Muscle of back (tissue), 11 donors: ENCODE results near the gene SPNS3. TPM values are rescaled to one million over a fixed set of nuclear protein-coding genes. Genes with fewer than 3 reads are reported as not detected.

Experiments
- DNase-seq, 3 donors: peaks; one replicate each; pipeline versions ENCODE4 v3.0.0 to v3.0.0-alpha.2; 2013
- polyA plus RNA-seq, 10 donors: library from polyadenylated mRNA; unstranded; fragments of 120-200 nt; gene quantifications; one replicate each; pipeline ENCODE4 v1.2.1, GENCODE V29; 2013; ENCODE audit not compliant: insufficient read length in 10 of 10

Gene SPNS3
- polyA plus RNA-seq, 10 donors: 0.17 to 0.63 (median 0.41) TPM

DNA sequence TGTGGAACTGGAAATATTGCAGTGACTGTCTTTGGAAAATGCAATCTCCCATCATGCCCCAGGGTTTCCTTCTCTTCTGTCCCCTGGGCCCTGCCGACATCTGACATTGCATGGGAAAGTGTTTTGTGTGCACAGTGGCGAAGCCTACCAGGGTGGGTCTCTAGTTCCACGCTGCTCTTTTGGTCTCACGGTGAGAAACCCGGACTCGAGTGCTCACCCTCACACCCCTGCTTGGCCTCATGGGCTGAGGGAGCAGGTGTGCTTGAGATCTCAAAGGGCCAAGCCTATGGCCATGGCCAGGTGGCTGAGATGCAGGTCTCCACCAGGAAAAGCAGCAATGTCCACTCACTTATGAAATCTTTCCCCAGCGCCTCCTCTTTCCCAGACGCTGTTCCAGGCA, 32.0 kb downstream of the SPNS3 start:
- no peak for DNase-seq

DNA sequence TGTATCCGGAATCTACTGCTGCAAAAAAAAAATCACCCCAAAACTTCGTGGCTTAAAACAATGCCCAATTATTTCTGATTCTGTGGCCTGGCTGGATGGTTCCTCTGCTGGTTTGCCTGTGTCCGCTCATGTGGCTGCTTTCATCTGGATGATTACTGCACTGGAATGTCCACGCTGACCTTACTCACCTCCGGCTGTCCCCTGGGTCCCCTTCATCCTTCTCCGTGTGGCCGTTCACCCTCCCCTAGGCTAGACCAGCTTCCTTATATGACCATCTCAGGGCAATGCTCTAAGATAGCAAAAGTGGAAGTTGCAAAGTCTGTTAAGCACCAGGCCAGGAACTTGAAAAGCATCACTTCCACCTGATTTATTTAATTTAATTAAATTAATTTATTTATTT, 33.5 kb downstream of the SPNS3 start:
- DNase-seq: no peak

DNA sequence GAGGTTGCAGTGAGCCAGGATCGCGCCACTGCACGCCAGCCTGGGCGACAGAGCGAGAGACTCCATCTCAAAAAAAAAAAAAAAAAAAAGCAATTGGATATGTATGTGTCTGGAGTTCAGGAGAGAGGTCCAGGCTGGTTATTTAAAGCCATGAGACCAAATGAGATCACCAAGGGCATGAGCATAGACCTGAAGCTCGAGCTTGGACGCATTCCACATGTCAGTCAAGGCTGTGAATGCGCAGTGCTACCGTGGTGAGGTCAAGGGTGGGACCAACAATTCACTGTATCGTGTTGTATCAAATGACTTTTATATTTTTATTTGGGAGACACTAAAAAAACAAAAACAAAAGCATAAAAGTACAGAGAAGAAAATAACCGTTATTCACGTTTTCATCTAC, 35.8 kb downstream of the SPNS3 start:
- no peak for DNase-seq

DNA sequence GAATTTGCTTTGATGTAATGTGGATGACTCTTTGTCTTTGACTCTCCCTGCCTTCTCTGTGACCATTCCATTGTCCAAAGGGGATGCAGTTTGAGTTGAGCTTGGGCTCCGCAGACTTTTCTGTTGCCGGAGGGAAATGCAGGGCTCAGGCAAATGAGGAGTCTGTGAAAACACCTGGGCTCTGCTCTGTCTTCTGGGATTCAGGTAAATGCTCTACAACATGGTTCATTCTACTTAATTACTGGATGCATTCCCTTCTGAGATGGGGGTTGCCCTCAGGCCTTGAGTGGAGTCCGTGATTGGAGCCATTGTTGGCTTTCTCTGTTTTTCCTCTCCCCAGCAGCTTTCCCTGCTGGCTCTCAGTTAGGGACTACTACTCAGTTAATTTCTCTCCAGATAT, 38.5 kb downstream of the SPNS3 start:
- DNase-seq: no peak

DNA sequence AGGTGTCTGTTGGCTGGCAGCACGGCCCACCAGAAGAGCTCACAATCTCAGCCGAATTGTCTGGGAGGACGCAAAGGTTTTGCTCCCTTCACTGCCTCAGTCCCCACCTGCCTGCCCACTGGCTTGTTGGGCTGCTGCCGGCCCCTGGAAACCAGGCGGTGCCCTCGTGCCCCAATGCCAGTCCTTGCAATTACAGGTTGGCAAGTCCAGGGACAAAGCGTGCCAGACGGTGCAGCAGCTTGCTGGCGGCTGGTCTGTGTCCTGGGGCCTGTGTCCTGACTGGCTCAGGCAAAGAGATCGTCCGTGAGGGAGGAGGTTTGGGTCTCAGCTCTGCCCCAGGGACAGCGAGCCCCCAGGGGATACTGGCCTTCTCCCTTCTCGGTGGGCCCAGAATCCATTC, 40.4 kb downstream of the SPNS3 start:
- no peak for DNase-seq

DNA sequence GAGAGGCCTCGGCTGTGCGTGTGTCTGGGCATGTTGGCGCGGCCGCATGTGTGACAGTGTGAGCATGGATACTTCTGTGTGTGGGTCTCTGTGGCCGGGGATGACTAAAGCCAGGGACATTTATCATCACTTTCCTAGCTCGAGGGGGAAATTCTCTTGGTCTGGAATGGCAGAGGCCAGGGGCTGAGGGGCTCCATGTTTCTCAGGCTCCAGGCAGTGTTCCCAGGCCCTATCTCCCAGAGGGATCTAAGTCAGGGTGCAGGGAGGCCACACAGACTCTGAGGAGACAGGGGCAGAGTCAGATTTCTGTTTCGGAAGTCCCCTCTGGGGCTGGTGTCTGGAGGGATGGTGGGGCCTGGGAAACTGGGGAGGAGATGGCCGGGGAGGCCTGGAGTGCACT, 41.3 kb downstream of the SPNS3 start:
- DNase-seq: no peak

DNA sequence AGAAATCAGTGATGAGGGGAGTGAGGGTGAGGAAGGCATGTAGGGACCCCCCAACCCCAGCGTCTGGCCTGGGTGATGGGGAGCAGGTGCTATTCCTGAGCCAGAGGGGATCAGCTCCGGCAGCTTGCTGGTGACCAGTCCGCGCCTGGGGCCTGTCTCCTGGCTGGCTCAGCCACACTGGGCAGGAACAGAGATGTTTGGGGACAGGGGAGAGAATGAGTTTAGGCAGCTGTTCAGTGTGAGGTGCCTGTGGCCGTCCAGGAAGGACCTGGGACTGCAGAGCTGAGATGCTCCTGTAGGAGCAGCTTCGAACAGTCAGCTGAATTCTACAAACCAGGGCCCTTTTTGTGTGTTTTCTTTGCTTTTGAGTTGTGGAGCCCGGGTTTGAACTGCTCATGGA, 41.7 kb downstream of the SPNS3 start:
- DNase-seq: no peak

DNA sequence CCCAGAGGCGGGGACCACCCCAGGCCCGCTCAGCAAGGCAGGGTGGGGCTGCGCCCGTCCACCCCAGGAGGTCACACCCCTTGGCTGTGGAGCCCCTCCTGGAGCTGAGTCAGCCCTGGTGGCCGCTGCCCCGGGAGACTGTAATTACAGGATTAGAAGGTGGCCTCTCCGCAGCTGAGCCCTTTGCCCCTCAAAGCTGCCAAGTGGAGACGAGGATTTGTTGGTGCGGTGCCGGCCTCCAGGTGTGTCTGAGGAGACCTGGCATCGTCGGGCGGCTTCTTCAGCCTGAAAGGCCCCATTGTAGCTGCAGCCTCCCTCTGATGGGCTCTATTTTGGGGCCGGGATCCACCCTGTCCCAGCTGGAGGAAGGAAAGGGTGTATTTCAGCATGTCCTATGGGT, 42.3 kb downstream of the SPNS3 start:
- DNase-seq: no peak

DNA sequence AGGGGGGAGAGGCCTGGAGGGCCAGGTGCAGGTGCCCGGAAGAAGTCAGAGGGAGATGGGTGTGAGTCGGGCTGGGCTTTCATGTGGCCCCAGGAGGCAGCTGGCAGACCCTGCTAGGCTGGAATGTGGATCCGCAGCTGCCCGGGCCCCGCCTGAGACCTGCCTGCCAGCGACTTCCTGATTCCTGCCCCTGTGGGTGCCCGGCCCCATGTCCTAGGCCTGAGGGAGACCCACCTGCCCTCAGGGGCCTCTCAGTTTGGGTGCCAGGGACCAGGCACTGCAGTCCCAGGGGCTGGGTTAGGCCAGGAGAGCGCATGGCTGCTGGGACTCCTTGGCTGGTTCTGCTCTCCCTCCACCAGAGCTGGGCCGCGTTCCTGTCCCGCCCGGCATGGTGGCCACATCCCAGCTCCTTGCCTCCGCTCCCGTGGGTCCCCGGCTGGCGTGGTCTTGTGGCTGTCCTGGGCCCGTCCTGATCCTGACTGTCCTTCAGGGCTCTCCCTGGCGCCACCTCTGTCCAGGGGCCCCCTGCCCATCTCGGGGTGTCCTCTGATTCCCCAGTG, 42.9 kb downstream of the SPNS3 start:
- DNase-seq: no peak

DNA sequence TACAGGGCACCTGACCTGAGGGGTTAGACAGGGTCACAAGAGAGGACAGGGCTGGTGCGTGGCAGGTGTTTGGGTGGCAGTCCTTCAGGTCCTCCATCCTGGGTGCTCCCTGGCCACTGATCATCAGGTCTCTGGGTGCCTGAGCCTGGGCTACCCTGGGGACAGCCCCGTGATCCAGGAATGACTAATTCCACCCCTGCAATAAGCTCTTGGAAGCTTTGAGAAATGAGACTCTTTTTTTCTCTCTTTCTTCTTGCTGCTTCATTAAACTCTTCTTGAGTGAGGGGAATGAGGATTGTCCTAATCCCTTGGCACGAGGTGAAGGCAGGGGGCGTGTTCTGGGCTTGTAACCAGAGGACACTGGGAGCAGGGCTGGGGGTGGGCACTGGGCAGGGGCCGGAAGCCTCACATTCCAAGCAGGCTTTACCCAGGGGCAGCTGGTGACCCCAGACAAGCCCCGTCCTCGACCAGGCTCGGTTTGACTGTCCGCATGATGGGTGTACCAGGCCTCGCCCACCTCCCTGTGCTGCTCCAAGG, 43.6 kb downstream of the SPNS3 start:
- no peak for DNase-seq

DNA sequence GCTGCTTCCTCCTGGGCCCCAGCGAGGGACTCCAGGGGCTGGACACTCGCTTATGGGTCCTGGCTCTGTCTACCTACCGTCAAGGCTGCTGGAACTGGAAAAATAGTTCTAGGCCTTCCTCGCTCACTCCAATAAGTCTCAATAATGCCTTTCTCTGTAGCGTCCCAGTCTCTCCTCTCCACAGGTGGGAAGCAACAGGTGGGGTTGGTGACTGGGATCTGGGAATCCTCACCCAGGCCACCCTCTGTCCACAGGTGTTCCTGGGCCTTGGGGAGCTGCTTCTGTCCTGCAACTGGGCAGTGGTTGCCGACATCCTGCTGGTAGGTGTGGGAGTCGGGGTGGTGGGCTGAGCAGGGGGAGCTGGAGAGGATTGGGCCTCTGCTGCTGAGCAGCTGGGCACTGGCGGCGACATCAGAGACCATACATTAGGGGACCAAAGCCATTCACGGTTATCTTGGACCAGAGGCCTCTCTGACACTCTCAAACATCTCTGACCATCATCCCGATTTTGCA, 44.6 kb downstream of the SPNS3 start:
- no peak for DNase-seq

DNA sequence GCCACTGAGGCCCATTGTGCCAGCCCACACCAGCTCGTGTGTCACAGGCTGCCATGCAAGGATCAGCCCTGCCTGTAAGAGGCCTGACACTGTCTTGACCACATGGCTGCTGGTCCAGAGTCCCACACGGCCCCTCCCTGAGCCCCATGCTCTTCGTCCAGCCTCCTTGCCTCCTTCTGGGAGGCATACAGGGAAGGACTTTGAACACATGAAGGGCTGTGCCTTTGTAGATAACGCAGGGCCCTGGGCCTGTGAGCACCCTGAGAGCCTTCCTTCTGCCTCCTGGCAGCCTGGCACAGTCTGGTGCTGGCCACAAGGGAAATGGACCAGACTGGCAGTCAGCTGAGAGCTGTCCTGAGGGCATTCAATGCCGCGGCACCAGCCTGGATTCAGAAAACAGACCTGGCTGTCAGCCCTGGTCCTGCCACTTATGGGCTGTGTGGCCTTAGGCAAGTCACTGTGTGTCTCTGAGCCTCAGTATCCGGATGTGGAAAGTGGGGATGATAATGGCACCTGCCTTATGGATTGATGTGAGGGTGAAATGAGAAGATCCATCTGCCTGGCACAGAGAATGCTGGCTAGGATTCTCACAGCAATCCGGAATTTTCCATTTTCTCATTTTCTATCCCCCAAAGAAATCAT, 45.7 kb downstream of the SPNS3 start:
- no peak for DNase-seq

DNA sequence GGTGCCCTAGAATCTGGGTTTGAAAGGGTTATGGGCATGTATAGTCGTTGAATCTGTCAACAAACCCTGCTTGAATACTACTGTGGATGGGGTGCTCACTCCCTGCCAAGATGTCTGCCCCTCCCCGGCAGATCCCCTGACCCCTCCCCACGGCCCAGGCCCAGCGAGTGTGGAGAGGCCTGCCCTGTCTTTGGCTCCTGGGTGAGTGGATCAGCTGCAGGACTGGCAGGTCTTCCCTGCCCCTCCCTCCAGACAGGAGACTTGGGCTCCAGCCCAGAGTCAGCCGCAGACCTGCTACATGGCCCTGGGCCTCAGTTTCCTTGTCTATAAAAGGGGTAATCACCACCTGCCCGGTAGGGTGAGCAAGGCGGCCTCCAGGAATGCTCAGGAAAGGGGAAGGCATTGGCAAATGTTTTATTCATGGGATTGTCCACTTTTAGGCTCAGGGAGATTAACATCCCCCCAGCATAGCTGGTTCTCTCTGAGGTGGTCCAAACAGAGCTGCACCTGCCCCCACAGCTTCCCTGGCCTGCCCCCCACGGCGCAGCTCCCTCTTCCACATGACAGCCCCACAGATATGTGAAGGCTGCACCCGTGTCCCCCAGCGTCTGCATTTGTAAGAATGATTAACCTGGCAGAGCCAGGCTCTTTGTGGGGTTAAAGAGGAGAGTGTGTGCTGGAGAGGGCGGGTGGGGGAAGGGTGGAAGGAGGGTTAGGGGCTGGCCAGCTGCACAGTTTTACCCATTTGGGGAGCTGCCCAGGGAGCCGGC, 46.4 kb downstream of the SPNS3 start:
- no peak for DNase-seq

DNA sequence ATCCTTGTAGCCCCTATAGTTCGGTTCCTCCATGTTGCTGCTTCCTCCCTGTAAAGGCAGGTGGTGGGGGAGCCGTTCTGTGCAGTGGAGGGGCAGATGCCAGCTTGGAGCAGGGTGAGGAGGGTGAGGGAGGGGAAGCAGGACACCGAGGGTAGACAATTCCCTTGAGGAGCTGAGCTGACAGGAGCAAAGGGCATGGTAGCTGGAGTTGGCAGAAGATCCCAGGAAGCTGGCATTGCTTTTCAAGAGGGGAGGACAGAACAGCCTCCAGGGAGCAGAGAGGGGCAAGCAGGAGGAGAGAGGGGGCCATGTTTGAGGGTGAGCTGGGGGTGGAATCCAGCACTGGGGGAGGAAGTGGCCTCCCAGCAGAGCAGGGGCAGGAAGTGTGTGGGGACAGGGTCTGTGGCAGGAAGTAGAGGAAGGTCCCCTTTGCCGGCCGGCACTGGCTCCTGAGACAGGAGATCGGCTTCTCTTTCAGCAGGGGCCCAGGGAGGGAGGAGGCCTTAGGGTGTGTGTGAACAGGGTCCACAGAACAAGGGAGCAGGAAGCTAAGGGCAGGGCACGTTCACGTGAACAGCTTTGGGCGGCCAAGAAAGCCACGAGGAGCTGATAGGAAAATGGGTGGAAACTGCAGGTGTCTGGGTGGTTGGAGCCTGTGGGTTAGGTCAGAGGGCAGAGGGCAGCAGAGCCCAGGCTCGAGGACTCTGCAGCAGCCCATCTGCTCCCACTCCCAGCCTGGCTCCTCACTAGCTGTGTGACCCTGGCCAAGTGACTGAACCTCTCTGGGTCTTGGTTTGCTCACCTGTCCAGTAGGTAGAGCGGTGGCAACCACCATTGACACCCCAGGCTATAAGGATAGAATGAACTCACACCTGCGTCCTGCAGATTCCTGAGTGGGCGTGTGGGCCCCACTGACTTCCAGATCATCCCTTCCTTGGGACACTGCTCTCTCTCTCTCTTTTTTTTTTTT, 47.5 kb downstream of the SPNS3 start:
- no peak for DNase-seq

DNA sequence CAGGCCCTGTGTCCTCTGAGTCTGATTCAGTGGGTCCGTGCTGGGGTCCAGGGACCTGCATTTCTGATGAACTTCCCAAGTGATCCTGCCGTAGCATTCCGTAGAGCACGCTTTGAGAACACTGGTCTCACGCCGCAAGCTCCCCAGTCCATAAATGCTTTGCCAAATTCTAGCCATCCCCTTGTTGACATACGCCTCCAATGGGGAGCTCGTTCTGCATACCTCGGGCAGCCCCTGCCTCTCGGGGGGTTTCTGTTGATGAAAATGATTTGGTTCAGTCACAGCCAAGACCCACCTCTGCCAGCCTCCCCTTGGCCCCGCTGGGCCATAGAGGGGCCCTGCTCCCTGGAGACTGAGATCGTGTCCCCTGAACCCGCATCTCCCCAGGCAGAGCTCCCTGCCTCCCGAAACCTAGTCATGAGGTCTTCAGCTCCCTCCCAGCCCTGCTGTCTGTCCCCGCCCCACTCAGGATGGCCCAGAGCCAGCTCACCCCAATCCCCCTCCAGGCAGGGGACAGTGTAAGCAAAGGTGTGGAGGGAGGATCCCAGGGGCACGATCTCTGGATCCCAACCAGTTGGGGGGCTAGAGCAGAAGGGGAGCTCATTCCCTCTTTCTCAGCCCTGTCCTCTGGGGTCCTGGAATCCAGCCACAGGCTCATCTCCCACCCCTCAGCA, 48.7 kb downstream of the SPNS3 start:
- DNase-seq: no peak

DNA sequence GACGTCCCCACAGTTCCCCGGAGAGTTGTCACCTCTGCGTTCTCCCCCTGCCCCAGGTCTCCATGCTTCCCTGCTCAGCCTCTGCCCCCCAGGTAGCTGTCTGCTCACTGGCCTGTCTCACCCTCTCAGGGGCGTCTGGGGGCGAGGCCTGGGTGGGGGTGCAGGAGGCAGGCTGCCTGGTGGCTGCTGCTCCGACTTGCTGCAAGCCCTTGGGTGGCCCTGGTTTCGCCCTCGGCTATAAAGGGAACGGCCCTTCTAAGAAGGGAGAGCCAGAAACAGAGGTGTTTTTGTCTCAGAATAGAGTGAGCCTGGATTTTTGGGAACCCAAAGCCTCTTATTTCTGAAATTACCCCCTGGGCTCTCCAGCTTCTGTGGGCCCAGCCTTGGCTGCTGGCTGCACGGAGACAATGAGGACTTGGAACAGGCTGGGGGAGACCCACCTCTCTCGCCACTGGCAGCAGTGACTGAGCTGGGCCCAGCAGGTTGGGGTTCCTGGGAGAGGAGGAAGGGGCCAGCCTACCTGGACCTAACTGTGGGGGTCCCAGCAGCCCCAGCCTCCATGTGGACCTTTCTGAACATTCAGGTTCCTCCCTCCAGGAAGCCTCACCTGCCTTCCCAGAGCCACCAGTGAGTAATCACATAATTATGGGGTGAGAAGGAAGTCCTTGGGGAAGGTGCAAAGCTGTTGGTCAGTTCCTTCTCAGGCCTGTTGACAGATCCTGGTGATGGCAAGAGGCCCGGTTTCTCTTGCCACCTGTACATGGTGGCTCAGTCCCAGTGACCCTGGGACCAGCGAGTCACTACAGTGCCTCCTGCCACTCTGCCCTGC, 49.5 kb downstream of the SPNS3 start:
- no peak for DNase-seq

DNA sequence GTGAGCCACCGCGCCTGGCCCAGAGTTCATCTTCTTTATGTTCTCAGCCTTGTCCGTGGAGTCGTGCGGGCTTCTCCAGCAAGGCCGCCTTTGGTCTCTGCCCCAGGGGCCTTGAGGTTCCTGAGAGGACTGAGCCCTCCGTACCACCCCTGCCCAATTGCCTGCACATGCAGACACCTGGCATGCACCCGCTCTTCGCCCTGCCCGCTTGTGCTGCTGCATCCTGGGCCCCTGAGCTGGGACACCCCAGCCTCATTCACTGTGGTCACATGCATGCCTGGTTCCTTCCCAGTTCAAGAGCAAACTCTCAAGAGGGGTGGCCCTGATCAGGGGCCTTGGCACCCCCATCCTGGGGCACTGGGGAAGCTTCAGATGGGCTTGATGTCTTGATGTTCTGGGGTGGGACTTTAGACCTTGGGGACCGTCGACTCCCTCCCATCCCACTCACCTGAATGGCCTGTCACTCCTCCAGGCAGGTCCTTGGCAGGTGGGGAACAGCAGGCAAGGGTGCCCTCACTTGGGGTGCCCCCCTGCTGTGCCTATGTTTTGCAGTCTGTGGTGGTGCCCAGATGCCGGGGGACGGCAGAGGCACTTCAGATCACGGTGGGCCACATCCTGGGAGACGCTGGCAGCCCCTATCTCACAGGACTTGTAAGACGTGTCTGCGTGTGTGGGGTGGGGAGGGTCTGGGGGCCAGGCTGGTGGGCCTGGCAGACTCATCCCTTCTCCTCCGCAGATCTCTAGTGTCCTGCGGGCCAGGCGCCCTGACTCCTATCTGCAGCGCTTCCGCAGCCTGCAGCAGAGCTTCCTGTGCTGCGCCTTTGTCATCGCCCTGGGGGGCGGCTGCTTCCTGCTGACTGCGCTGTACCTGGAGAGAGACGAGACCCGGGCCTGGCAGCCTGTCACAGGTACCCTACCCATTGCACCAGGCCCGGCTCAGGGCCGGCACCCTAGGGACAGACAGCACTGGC, 52.2 kb downstream of the SPNS3 start:
- no peak for DNase-seq

DNA sequence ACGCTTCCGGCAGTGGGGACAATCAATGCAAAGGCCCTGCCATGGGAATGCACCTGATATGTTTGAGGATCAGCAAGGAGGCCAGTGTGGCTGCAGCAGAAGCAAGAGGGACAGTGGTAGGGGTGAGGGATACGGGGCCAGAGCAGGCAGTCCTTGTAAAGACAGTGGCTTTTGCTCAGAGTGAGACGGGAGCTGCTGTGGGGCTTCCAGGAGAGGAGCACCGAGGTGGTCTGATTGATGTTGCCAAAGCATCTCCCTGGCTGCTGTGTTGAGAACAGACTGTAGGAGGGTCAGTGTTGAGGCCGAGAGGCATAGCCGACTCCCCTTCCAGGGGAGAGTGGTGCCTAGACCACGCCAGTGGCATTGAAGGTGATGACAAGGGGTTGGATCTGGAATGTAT, 53.6 kb downstream of the SPNS3 start:
- DNase-seq: no peak
